Parathyroid adenoma (tissue), 2 donors: ENCODE measurements around the gene SOX8.

Experiments
- H2AFZ ChIP-seq: fragments of 300-600 bp; sonication (generic); one replicate; pipeline ENCODE4 v1.7.0; 2017; ENCODE audit warnings: antibody characterized with exemption, mild to moderate bottlenecking
- H3K27ac ChIP-seq: fragments of 300-600 bp; sonication (generic); one replicate; pipeline ENCODE4 v1.7.0; 2017
- H3K27me3 ChIP-seq: fragments of 300-600 bp; sonication (generic); one replicate; pipeline ENCODE4 v1.7.0; 2017; ENCODE audit warnings: low read length; ENCODE audit not compliant: control insufficient read depth, insufficient read depth
- H3K36me3 ChIP-seq: fragments of 300-600 bp; sonication (generic); one replicate; pipeline ENCODE4 v1.7.0; 2017; ENCODE audit warnings: low read length; ENCODE audit not compliant: control insufficient read depth, insufficient read depth
- H3K4me1 ChIP-seq: fragments of 300-600 bp; sonication (generic); one replicate; pipeline ENCODE4 v1.7.0; 2017; ENCODE audit warnings: control low read depth
- H3K4me2 ChIP-seq: fragments of 300-600 bp; sonication (generic); one replicate; pipeline ENCODE4 v1.7.0; 2017; ENCODE audit warnings: low read length
- H3K4me3 ChIP-seq: fragments of 300-600 bp; sonication (generic); one replicate; pipeline ENCODE4 v1.7.0; 2017; ENCODE audit warnings: low read depth, low read length
- H3K79me2 ChIP-seq: fragments of 300-600 bp; sonication (generic); one replicate; pipeline ENCODE4 v1.7.0; 2017; ENCODE audit warnings: control low read depth
- H3K9ac ChIP-seq: fragments of 300-600 bp; sonication (generic); one replicate; pipeline ENCODE4 v1.7.0; 2017; ENCODE audit warnings: mild to moderate bottlenecking
- H3K9me3 ChIP-seq: fragments of 300-600 bp; sonication (generic); one replicate; pipeline ENCODE4 v1.7.0; 2017; ENCODE audit warnings: low read length; ENCODE audit not compliant: control insufficient read depth
- CTCF ChIP-seq: fragments of 300-600 bp; sonication (generic); IDR thresholded peaks from one replicate; pipeline ENCODE4 v1.7.0; 2017; ENCODE audit warnings: antibody characterized with exemption, mild to moderate bottlenecking
- donor health status: primary hyperparathyroidism.

SOX8 gene

GRCh38 chr16:975291-975690 lies 6.3 kb upstream of the SOX8 start:
- Histone ChIP-seq H2AFZ (no peak overlapping the region), H3K27me3 (no peaks in the 10 kb centered on the region), H3K4me2 (no peak overlapping the region), H3K4me1 (no peaks in the 10 kb centered on the region), H3K79me2 (no peaks in the 10 kb centered on the region), H3K9me3 (no peaks in the 10 kb centered on the region), H3K27ac (no peak overlapping the region), H3K9ac (no peak overlapping the region), H3K36me3 (no peaks in the 10 kb centered on the region), H3K4me3 (no peak overlapping the region)
- no peak for TF ChIP-seq CTCF

- Histone ChIP-seq H3K4me1 (no peaks in the 10 kb centered on the region), H3K79me2 (no peaks in the 10 kb centered on the region), H3K9ac (no peak overlapping the region), H3K27me3 (no peaks in the 10 kb centered on the region), H3K27ac (no peak overlapping the region), H3K36me3 (no peaks in the 10 kb centered on the region), H3K4me3 (no peak overlapping the region), H3K9me3 (no peaks in the 10 kb centered on the region), H2AFZ (no peak overlapping the region), H3K4me2 (no peak overlapping the region)
- TF ChIP-seq CTCF, result no peak
These were observed 5.1 kb upstream of the SOX8 start for GRCh38 chr16:976389-976931.

GRCh38 chr16:977081-977701 lies 4.4 kb upstream of the SOX8 start:
- H3K9ac ChIP-seq, result no peak overlapping the region
- no peak for TF ChIP-seq CTCF
- H3K27me3 ChIP-seq, result no peaks in the 10 kb centered on the region
- H3K36me3 ChIP-seq, result no peaks in the 10 kb centered on the region
- no peak overlapping the region for H3K4me2 ChIP-seq
- no peaks in the 10 kb centered on the region for H3K4me1 ChIP-seq
- no peak overlapping the region for H3K4me3 ChIP-seq
- H3K27ac ChIP-seq, result no peak overlapping the region
- H3K9me3 ChIP-seq, result no peaks in the 10 kb centered on the region
- no peaks in the 10 kb centered on the region for H3K79me2 ChIP-seq
- H2AFZ ChIP-seq, result no peak overlapping the region

- no peak overlapping the region for H3K9ac ChIP-seq
- no peak for TF ChIP-seq CTCF
- no peak overlapping the region for H3K4me2 ChIP-seq
- H3K27ac ChIP-seq, result no peak overlapping the region
- H3K79me2 ChIP-seq, result no peaks in the 10 kb centered on the region
- no peak overlapping the region for H2AFZ ChIP-seq
- H3K27me3 ChIP-seq, result no peaks in the 10 kb centered on the region
- H3K9me3 ChIP-seq, result no peaks in the 10 kb centered on the region
- H3K36me3 ChIP-seq, result no peaks in the 10 kb centered on the region
- no peak overlapping the region for H3K4me3 ChIP-seq
- no peaks in the 10 kb centered on the region for H3K4me1 ChIP-seq
These were observed 3.7 kb upstream of the SOX8 start for GRCh38 chr16:977896-978295.

- no peak for TF ChIP-seq CTCF
- no peaks in the 10 kb centered on the region for H3K9me3 ChIP-seq
- H3K36me3 ChIP-seq, result no peaks in the 10 kb centered on the region
- H3K4me2 ChIP-seq, result no peak overlapping the region
- H3K27me3 ChIP-seq, result no peaks in the 10 kb centered on the region
- H3K27ac ChIP-seq, result no peak overlapping the region
- H3K4me3 ChIP-seq, result no peak overlapping the region
- H3K9ac ChIP-seq, result no peak overlapping the region
- H2AFZ ChIP-seq, result no peak overlapping the region
- H3K79me2 ChIP-seq, result no peaks in the 10 kb centered on the region
- H3K4me1 ChIP-seq, result no peaks in the 10 kb centered on the region
These were observed 3.2 kb upstream of the SOX8 start for GRCh38 chr16:978403-978802.
